22Rv1 (cell line): ENCODE data around the gene CS.
"Not testable (repeated sequence)": the region's sequence is repeated elsewhere in the genome, so short reads cannot be mapped to it uniquely, and the experiment has no call there.

ENCODE experiments used
- ZFX ChIP-seq: fragments of 450-650 bp; IDR thresholded peaks from 2 replicates; pipeline ENCODE4 v1.6.1; 2017; ENCODE audit warnings: antibody characterized with exemption, borderline replicate concordance
- TF ChIP-seq, protein P1 (sequence below): fragments of 450-650 bp; IDR thresholded peaks from 2 replicates; pipeline ENCODE4 v1.5.1; 2017; ENCODE audit warnings: mild to moderate bottlenecking

DNA sequence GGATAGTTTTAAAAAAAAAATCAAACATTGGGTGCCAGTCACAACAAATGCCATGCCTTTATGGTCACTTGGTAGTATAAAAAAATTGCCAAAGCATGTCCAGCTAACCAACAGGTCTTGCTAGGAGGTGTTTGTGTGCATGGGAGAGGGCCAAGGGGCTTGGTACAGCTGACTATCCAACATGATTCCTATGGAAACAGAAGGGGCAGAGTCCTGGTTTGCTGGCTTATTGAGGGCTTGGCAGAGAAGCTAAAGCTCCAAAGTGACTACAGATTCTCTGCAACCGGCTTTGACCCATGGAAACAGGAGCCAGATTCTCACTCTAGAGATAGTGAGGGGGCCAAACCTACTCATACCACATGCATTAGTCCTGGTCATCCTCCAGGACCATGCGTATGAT, 27.7 kb downstream of the CS start:
- TF ChIP-seq, protein P1, sequence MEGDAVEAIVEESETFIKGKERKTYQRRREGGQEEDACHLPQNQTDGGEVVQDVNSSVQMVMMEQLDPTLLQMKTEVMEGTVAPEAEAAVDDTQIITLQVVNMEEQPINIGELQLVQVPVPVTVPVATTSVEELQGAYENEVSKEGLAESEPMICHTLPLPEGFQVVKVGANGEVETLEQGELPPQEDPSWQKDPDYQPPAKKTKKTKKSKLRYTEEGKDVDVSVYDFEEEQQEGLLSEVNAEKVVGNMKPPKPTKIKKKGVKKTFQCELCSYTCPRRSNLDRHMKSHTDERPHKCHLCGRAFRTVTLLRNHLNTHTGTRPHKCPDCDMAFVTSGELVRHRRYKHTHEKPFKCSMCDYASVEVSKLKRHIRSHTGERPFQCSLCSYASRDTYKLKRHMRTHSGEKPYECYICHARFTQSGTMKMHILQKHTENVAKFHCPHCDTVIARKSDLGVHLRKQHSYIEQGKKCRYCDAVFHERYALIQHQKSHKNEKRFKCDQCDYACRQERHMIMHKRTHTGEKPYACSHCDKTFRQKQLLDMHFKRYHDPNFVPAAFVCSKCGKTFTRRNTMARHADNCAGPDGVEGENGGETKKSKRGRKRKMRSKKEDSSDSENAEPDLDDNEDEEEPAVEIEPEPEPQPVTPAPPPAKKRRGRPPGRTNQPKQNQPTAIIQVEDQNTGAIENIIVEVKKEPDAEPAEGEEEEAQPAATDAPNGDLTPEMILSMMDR: not testable (repeated sequence)
- TF ChIP-seq ZFX: not testable (repeated sequence)
